ENCODE data around the gene ALDH1A2.

ALDH1A2 gene

DNA sequence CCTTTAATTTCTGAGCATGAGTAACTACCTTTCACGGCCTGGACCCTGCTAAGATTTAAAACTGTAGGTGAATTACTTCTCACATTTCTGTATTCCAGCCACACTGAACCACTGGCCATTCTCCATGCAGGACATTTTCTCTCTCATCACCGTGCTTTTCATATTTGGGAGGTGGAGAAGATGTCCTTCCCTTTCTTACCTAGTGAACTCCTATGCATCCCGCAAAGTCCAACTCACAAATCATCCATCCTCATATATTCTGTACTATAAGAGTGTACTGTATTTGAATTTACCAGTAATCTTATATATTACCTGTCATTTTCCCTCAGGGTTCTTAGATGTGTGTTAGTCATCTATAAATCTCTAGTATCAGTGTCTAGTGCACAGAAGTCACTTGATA lies 139.9 kb downstream of the ALDH1A2 start:
- TF ChIP-seq CTCF (IDR thresholded peaks at IDR 0.05; ENCODE audit: control insufficient read depth, insufficient read depth, low read depth, low read length, missing control alignments) = no peak
- DNase-seq (ENCODE audit: low read depth) = no peak

GRCh38 chr15:57924598-57924997 lies 140.9 kb downstream of the ALDH1A2 start:
- no peak for TF ChIP-seq CTCF (IDR thresholded peaks at IDR 0.05; ENCODE audit: control insufficient read depth, insufficient read depth, low read depth, low read length, missing control alignments)
- no peak overlapping the region for H3K4me3 ChIP-seq (ENCODE audit: control insufficient read depth, low read depth, low read length)
- no peak for DNase-seq (ENCODE audit: low read depth)

More for the DNA sequence above, 139.9 kb downstream of the ALDH1A2 start:
- no peak overlapping the region for H3K4me3 ChIP-seq (ENCODE audit: control insufficient read depth, low read depth, low read length)

- no peak for DNase-seq (ENCODE audit: low read depth)
- H3K4me3 ChIP-seq (ENCODE audit: control insufficient read depth, low read depth, low read length) = no peak overlapping the region
- no peak for TF ChIP-seq CTCF (IDR thresholded peaks at IDR 0.05; ENCODE audit: control insufficient read depth, insufficient read depth, low read depth, low read length, missing control alignments)
These were observed 141.8 kb downstream of the ALDH1A2 start for GRCh38 chr15:57923750-57924149.

DNA sequence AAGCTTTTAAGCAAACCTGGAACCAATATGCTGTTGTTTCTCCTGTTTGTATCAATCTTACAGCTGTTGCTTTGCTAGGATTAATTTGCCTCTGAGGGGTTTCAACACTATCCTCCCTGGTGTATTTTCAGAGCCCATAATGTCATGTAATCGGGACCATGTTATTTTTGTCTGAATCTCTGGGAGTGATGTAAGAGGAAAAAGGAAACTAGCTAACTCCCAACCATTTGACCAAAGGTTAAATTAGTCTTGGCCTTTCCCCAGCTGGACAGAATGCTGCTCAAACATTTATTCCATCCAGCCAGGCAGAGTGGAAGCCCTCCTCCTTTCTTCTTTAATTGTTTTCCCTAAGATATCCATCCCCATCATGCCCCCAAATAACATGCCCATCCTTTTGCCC lies 142.2 kb downstream of the ALDH1A2 start:
- no peak for DNase-seq (ENCODE audit: low read depth)
- TF ChIP-seq CTCF (IDR thresholded peaks at IDR 0.05; ENCODE audit: control insufficient read depth, insufficient read depth, low read depth, low read length, missing control alignments) = no peak
- H3K4me3 ChIP-seq (ENCODE audit: control insufficient read depth, low read depth, low read length) = no peak overlapping the region

DNA sequence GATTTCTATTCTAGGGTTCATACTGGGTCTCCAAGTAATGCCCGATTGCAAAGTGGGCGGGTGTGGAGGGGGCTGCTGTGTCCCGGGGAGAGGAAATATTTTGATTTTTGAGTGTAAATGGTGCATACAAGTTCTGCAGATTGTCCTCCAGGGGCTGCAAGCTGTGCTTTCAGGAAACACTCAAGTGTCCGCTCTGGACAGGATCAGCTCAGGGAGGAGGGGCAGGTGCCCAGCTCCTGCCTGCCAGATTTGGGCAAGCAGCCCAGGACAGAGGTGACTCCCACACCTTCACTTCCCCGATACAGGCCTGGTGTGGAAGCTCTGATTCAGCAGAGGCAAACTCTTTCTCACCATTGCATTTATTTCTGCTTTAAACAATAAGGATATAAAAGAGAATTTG lies 142.7 kb downstream of the ALDH1A2 start:
- H3K4me3 ChIP-seq (ENCODE audit: control insufficient read depth, low read depth, low read length) = no peak overlapping the region
- DNase-seq (ENCODE audit: low read depth) = no peak
- TF ChIP-seq CTCF (IDR thresholded peaks at IDR 0.05; ENCODE audit: control insufficient read depth, insufficient read depth, low read depth, low read length, missing control alignments) = no peak

GRCh38 chr15:57921371-57921770 lies 144.1 kb downstream of the ALDH1A2 start:
- H3K4me3 ChIP-seq (ENCODE audit: control insufficient read depth, low read depth, low read length) = no peak overlapping the region
- DNase-seq (ENCODE audit: low read depth) = no peak
- no peak for TF ChIP-seq CTCF (IDR thresholded peaks at IDR 0.05; ENCODE audit: control insufficient read depth, insufficient read depth, low read depth, low read length, missing control alignments)

DNA sequence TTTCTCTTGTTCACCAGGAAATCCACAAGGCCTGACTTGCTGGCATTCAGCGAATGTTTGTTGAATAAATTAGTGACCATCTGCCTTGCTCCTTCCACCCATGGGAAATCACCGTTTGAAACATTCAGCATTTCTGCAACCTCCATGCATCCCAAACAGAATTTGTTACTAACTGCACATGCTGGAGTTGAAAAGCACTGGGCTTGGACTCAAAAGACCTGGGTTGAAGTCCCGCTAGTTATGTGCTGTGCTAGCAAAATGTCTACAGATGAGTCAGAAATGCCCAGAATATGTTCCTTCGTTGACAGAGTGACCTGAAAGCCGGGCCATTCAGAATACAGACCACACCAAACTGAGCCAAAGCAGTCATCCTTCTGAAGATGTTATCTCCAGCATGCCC lies 144.6 kb downstream of the ALDH1A2 start:
- no peak for TF ChIP-seq CTCF (IDR thresholded peaks at IDR 0.05; ENCODE audit: control insufficient read depth, insufficient read depth, low read depth, low read length, missing control alignments)

More for the DNA sequence above, 144.6 kb downstream of the ALDH1A2 start:
- H3K4me3 ChIP-seq (ENCODE audit: control insufficient read depth, low read depth, low read length) = no peak overlapping the region
- no peak for DNase-seq (ENCODE audit: low read depth)
